SKM-1 treated with dmso at 0.1 percent for 144 hours (cell line): ENCODE results near the gene MOSPD2.

Experiments
- DNase-seq: peaks from one replicate; lab custom pipeline; 2025; ENCODE audit not compliant: unreplicated experiment; lab: John Stamatoyannopoulos, UW

The MOSPD2 gene

GRCh38 chrX:14913241-14913640 lies 40.0 kb downstream of the MOSPD2 start:
- DNase-seq, result no peak

- no peak for DNase-seq
Observed at GRCh38 chrX:14915596-14915995, 42.4 kb downstream of the MOSPD2 start.

GRCh38 chrX:14916017-14916674 lies 42.9 kb downstream of the MOSPD2 start:
- no peak for DNase-seq

GRCh38 chrX:14919407-14919806 lies 46.2 kb downstream of the MOSPD2 start:
- DNase-seq, result no peak

GRCh38 chrX:14920196-14920595 lies 47.0 kb downstream of the MOSPD2 start:
- no peak for DNase-seq

- no peak for DNase-seq
Observed at GRCh38 chrX:14922437-14922836, 49.2 kb downstream of the MOSPD2 start.

GRCh38 chrX:14923761-14924160 lies 50.5 kb downstream of the MOSPD2 start:
- DNase-seq, result no peak

GRCh38 chrX:14926471-14926870 lies 53.2 kb downstream of the MOSPD2 start:
- no peak for DNase-seq

GRCh38 chrX:14927401-14927800 lies 54.2 kb downstream of the MOSPD2 start:
- no peak for DNase-seq

- no peak for DNase-seq
Observed at GRCh38 chrX:14930663-14931062, 57.4 kb downstream of the MOSPD2 start.

- DNase-seq, result no peak
Observed at GRCh38 chrX:14932136-14932535, 58.9 kb downstream of the MOSPD2 start.

GRCh38 chrX:14934423-14934822 lies 61.2 kb downstream of the MOSPD2 start:
- DNase-seq, result no peak

- DNase-seq, result peak; percentile 0
Observed at GRCh38 chrX:14936561-14936960, 63.3 kb downstream of the MOSPD2 start.

- no peak for DNase-seq
Observed at GRCh38 chrX:14939644-14940043, 66.4 kb downstream of the MOSPD2 start.

GRCh38 chrX:14941301-14941700 lies 68.1 kb downstream of the MOSPD2 start:
- no peak for DNase-seq

GRCh38 chrX:14942341-14942740 lies 69.1 kb downstream of the MOSPD2 start:
- DNase-seq, result no peak

- DNase-seq, result no peak
Observed at GRCh38 chrX:14943962-14944361, 70.7 kb downstream of the MOSPD2 start.

GRCh38 chrX:14946606-14947155 lies 73.5 kb downstream of the MOSPD2 start:
- DNase-seq, result no peak

GRCh38 chrX:14948691-14949090 lies 75.5 kb downstream of the MOSPD2 start:
- DNase-seq, result no peak

- no peak for DNase-seq
Observed at GRCh38 chrX:14956813-14957582, 83.8 kb downstream of the MOSPD2 start.

- no peak for DNase-seq
Observed at GRCh38 chrX:14963447-14964236, 90.4 kb downstream of the MOSPD2 start.

- no peak for DNase-seq
Observed at GRCh38 chrX:14964500-14964899, 91.3 kb downstream of the MOSPD2 start.
